Measurements from ENCODE around the gene PIAS2. TPM values are rescaled to one million over a fixed set of nuclear protein-coding genes. Genes with fewer than 3 reads are reported as not detected.
"Not testable (repeated sequence)": the region's sequence is repeated elsewhere in the genome, so short reads cannot be mapped to it uniquely, and the experiment has no call there.

PIAS2 gene
- total RNA-seq, 1 donor: 36.6 TPM

DNA sequence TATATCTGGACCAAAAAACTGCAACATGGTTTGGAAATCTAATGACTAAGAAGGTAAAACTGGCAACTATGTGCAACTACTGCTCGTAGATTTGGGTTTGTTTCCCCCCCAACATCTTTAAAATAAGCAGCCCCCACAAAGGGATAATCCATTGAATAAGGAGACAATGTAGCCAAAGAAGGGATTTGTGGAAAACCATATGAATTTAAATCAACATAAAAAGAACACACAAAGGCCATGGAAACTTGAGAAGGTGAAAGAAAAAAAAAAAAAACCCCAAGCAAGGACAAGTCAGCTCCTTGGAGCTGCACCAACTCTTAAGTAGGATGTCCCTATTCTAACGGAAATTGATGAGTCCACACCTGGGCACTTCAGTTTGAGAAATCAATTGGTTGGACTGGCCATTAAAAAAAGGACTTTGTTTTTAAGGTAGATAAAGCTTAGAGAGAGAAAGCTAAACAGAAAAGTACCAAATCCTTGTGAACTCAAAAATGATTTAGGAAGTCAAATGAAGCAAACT lies 106.8 kb downstream of the PIAS2 start:
- H3K36me3 ChIP-seq (ENCODE audit: insufficient read depth, low read length): no peaks in the 10 kb centered on the region
- H3K27ac ChIP-seq (ENCODE audit: low read depth, low read length): no peak overlapping the region
- H3K79me2 ChIP-seq (ENCODE audit: insufficient read depth, low read length): no peaks in the 10 kb centered on the region
- no peak overlapping the region for H2AFZ ChIP-seq (ENCODE audit: low read length)
- H3K4me2 ChIP-seq (ENCODE audit: insufficient read depth, low read length): no peak overlapping the region
- no peaks in the 10 kb centered on the region for H3K4me1 ChIP-seq (ENCODE audit: insufficient read depth, low read length)
- no peak overlapping the region for H3K4me3 ChIP-seq (ENCODE audit: insufficient read depth, low read length)
- no peaks in the 10 kb centered on the region for H4K20me1 ChIP-seq (ENCODE audit: insufficient read depth, low read length)
- no peak for DNase-seq (ENCODE audit: insufficient read length, low spot score, missing footprints)
- no peaks in the 10 kb centered on the region for H3K27me3 ChIP-seq (ENCODE audit: insufficient read depth, low read length)
- no peaks in the 10 kb centered on the region for H3K9me3 ChIP-seq (ENCODE audit: low read depth, low read length)
- TF ChIP-seq CTCF (IDR thresholded peaks at IDR 0.05; ENCODE audit: extremely low read depth, low read depth, low read length): no peak

GRCh38 chr18:46809145-46809544 lies 108.2 kb downstream of the PIAS2 start:
- TF ChIP-seq CTCF (IDR thresholded peaks at IDR 0.05; ENCODE audit: extremely low read depth, low read depth, low read length): no peak
- Histone ChIP-seq H3K9me3 (ENCODE audit: low read depth, low read length) (no peaks in the 10 kb centered on the region), H3K4me3 (ENCODE audit: insufficient read depth, low read length) (no peak overlapping the region), H4K20me1 (ENCODE audit: insufficient read depth, low read length) (no peaks in the 10 kb centered on the region), H3K4me2 (ENCODE audit: insufficient read depth, low read length) (no peak overlapping the region), H3K79me2 (ENCODE audit: insufficient read depth, low read length) (no peaks in the 10 kb centered on the region), H3K27me3 (ENCODE audit: insufficient read depth, low read length) (no peaks in the 10 kb centered on the region), H3K4me1 (ENCODE audit: insufficient read depth, low read length) (no peaks in the 10 kb centered on the region), H3K27ac (ENCODE audit: low read depth, low read length) (no peak overlapping the region), H2AFZ (ENCODE audit: low read length) (no peak overlapping the region), H3K36me3 (ENCODE audit: insufficient read depth, low read length) (no peaks in the 10 kb centered on the region)
- no peak for DNase-seq (ENCODE audit: insufficient read length, low spot score, missing footprints)

DNA sequence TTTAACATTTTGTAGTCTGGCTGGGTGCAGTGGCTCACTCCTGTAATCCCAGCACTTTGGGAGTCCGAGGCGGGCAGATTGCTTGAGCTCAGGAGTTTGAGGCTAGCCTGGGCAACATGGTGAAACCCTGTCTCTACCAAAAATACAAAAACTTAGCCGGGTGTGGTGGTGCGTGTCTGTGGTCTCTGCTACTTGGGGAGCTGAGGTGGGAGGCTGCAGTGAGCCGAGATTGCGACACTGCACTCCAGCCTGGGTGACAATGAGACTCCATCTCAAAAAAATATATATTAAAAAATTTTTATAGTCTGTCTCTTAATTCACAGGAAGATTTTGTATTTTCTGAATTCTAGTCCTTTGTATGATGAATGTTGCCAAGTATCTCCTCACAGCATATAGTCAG lies 121.4 kb downstream of the PIAS2 start:
- not testable (repeated sequence) for H3K27ac ChIP-seq (ENCODE audit: low read depth, low read length); H3K27me3 ChIP-seq (ENCODE audit: insufficient read depth, low read length); H3K4me3 ChIP-seq (ENCODE audit: insufficient read depth, low read length); H3K4me2 ChIP-seq (ENCODE audit: insufficient read depth, low read length); DNase-seq (ENCODE audit: insufficient read length, low spot score, missing footprints); H3K36me3 ChIP-seq (ENCODE audit: insufficient read depth, low read length); H3K79me2 ChIP-seq (ENCODE audit: insufficient read depth, low read length); H4K20me1 ChIP-seq (ENCODE audit: insufficient read depth, low read length); H3K9me3 ChIP-seq (ENCODE audit: low read depth, low read length); H3K4me1 ChIP-seq (ENCODE audit: insufficient read depth, low read length); H2AFZ ChIP-seq (ENCODE audit: low read length)

- Histone ChIP-seq H4K20me1 (ENCODE audit: insufficient read depth, low read length) (no peaks in the 10 kb centered on the region), H3K27ac (ENCODE audit: low read depth, low read length) (no peak overlapping the region), H2AFZ (ENCODE audit: low read length) (no peak overlapping the region), H3K4me3 (ENCODE audit: insufficient read depth, low read length) (no peak overlapping the region), H3K4me2 (ENCODE audit: insufficient read depth, low read length) (no peak overlapping the region), H3K27me3 (ENCODE audit: insufficient read depth, low read length) (no peaks in the 10 kb centered on the region), H3K4me1 (ENCODE audit: insufficient read depth, low read length) (no peaks in the 10 kb centered on the region), H3K9me3 (ENCODE audit: low read depth, low read length) (no peaks in the 10 kb centered on the region), H3K36me3 (ENCODE audit: insufficient read depth, low read length) (no peaks in the 10 kb centered on the region), H3K79me2 (ENCODE audit: insufficient read depth, low read length) (no peaks in the 10 kb centered on the region)
- TF ChIP-seq CTCF (IDR thresholded peaks at IDR 0.05; ENCODE audit: extremely low read depth, low read depth, low read length): no peak
- no peak for DNase-seq (ENCODE audit: insufficient read length, low spot score, missing footprints)
Observed at GRCh38 chr18:46794607-46795006, 122.7 kb downstream of the PIAS2 start.

All from osteoblast (primary cell).